Activated CD8-positive, alpha-beta memory T cell treated with anti-CD3 and anti-CD28 coated beads for 24 hours (primary cell): ENCODE data around the gene BANF2.
"Not testable (repeated sequence)": the region's sequence is repeated elsewhere in the genome, so short reads cannot be mapped to it uniquely, and the experiment has no call there.

Experiments used
- DNase-seq: peaks from one replicate; pipeline ENCODE4 v3.0.0-alpha.2; 2020

The BANF2 gene

DNA sequence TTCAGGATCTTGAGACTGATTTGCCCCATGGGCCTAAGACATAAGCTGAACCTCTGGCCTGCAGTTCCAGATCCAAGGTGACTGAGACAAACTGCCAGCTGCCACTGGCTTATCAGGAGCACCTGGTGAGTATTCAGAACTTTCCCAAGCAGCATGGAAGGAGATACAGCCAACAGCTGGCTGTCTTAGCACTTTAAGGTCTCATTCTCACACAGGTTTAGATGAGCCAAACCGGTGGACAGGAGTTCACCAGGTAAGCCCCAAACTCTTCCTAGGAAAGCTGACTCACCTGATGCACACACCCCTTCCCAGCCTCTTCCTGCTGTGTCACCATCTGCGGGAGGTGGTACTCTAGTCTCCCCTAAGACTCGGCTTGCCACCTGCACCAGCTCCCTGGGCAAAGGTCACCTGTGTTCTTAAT is at the start of gene BANF2:
BANF2 (plus strand) TSS at position 36 of the 421 bp plus-strand sequence. CDS start 25,060 bp downstream, outside the sequence.
- DNase-seq: no peak

DNA sequence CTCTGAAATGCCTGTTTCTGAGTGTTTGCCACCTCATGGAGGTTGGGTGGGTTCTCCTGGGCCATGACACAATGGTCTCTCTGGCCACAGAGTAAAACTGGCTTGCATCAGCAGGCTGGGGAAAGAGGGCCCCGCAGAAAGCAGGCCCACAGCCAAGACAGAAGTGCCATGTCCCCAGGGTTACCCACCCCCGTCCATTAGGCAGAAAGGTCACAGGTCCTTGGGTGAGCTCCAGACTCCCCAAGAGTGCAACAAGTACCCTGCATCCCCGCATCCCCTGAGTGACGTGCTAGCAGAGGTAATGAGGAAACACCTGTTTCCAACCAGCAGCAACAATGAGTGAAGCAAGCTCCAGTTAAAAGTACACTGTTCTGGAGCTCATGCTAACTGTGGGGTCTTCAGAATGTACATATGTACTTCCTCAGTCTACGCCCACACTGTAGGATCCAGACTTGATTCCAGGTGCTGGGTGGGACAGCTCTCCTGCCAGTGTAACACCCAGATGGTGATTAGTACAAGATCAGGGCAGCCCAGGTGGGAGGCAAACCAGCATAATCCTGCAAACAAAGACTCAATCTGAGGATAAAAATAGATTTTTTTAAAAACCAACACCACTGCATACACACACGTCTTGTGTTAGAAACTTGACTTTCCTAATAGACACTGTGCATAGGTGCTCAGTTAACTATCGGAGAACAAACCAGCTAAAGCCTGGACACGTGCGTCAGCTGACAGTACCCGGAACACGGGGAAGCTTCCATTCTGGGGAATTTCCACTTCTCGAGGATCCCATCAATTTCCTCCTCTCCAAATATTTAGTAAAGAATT is 49.3 kb upstream of the BANF2 start:
- no peak for DNase-seq

DNA sequence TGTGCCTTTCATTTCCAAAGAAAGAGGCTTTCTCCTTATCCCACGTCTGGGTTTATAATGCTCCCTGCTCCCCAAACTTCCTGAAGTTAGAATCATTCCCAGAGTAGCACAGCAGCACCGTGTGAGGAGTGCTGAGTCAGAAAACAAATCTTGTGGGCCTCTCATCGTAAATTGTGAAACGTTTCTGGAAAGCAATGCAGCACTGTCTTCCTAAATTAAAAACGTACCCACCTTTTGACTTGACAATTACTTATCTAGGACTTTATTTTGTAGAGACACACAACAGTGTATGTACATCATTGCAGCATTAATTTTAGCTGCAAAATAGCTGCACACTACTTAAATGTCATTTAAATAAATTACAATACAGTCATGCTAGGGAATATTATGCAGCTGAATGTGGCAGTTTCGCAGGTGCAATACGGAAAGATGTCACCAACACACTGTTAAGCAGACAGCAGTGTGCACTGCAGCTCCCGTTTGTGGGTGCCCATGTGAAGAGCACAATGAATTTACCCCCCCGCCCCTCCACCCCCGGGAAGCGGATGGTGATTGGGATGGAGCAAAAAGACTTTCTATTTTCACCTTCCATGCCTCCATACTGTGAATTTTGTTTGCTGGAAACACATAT is 48.5 kb upstream of the BANF2 start:
- no peak for DNase-seq

DNA sequence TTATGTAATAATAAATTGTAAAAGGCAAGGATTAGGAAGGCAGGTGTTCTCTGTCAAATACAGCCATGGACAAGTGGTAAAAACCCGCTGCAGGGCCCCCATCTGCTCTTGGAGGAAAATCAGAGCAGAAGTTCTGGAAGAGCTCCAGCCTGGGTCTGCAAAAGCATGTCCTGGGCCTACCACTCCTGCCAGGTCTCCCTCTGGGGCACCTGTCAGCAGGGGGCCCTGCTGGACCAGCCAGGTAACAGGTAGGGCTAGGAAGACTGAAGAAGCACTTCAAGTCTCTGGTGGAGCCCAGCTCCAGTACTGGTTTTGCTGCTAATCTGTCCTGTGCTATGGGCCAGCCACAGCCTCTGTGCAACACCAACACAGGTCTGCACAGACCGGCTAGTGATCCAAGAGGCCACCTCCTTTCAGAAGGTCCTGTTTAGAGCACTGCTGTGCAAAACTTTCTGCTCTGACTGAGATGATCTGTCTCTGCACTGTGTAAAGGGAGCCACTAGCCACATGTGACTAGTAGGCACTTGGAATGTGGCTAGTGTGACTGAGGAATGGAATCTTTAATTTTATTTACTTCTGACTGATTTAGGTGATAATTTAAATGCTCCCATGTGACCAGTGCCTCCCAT is 47.9 kb upstream of the BANF2 start:
- DNase-seq: no peak

DNA sequence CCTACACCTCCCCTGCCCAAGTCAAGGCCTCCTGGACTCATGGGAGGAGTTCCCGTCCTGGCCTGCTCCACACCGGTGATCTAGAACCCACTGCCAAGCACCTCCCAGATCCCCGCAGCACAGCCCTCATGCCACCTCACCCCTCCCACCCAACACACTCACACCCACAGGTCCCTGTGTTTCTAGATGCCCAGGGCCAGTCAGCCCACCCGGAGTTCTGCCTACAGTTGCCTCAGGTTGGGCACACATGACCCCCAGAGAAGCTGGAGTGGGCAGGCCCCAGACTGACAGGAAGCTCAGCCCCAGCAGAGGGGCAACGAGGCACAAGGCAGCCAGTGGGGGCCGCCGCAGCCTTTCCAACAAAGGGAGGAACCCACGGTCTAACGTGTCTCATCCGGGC is 47.4 kb upstream of the BANF2 start:
- no peak for DNase-seq

DNA sequence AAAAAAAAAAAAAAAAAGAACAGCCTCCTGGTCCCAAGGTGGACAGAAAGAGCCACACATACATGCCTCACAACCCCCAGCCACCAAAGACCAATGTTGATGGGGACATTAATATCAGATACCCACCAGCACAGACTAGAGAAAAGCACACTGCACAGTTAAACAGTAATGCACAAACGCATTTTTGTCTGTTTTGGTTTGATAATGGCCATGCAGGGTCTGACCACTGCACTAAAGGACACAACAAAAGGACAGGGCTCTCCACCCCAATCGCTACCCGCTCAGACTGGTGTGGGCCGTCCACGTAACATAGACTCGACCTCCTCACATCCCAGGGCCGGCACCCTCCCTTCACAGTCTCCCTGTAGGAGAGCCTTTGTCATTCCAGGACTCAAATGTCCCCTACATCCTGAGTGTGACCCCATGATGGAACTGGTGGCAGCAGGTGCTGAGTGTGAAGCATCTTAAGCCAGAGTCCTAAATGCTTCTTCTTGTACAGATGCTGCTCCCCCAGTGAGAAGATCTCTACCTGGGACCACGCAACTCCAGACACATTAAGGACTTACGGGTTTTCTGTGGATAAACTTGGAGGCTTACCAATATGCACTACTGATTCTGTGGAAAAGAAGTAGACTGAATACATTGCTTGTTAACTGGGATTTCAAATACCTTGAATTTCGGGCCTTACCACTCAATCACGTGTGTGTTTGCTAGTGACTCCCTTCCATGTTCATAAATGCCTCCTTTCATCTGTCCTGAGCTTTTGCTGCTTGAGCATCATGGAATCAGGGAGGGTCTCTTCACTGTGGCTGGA is 45.7 kb upstream of the BANF2 start:
- no peak for DNase-seq

DNA sequence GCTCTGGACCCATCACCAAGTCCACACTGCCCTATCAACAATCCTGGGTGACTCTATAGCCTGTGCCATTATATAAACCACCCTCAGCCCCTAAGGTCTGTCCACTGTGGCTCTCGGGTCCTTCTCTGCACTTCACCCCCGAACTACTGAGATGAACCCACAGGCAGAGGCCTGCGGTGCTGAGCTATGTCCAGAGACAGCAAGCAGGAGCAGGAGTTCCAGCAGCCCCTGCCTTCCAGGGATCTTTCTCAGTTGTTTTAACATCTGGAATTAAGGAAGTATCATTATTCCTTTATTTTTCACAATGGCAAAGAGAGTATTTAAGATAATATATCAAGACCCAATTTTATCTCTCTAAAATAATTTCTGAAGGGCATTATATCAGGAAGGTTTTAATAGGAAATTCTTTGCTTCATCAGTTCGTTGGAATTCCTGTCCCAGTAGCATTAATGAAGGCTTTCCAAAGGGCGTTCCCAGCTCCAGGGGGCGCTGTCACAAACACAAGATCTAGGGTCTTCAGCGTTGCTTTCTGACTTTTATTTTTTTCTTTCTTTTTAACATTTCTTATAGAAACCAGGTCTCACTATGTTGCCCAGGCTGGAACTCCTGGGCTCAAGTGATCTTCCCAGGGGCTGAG is 45.0 kb upstream of the BANF2 start:
- no peak for DNase-seq

DNA sequence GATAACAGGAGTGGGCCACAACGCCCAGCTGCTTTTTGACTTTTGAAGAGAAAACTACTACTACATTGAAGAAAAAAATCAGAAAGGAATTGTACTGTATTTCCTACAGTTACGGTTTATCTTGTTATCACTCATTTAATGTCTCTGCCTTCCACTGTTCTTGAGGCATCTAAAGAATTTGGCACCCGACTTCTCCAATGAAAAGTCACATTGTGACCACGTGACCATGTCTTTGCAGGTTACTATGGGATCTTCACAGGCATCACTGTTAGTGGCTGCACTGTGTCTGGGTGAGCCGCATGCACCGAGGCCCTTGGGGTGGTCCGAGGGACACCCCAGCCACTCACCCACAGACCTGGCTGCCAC is 44.5 kb upstream of the BANF2 start:
- no peak for DNase-seq

DNA sequence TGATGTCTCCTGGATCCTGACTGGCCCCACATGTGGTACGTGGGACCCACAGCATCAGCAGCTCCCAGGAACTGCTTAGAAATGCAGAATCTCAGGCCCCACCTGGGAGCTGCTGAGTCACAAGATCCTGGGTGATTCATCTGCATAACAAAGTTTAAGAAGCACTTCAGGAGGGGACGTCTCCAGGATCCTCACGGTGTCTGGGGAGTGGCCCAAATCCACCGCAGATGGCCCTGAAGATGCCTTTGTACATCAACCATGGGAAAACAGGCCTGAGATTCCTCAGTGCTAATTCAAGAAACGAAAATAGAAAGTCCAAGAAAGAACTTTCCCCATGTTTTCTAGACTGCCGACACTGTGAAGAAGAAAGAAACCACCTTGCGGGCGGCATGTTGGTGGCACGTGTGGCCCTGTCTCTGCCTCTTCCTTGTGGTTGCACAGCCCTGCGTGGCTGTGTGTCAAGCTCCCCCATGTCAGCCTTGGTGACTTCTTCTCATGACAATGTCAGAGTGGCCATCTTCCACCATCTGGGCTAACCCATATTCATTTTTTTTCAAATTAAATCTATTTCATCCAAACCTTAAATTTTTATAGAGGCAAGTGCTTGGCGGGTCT is 43.8 kb upstream of the BANF2 start:
- no peak for DNase-seq

DNA sequence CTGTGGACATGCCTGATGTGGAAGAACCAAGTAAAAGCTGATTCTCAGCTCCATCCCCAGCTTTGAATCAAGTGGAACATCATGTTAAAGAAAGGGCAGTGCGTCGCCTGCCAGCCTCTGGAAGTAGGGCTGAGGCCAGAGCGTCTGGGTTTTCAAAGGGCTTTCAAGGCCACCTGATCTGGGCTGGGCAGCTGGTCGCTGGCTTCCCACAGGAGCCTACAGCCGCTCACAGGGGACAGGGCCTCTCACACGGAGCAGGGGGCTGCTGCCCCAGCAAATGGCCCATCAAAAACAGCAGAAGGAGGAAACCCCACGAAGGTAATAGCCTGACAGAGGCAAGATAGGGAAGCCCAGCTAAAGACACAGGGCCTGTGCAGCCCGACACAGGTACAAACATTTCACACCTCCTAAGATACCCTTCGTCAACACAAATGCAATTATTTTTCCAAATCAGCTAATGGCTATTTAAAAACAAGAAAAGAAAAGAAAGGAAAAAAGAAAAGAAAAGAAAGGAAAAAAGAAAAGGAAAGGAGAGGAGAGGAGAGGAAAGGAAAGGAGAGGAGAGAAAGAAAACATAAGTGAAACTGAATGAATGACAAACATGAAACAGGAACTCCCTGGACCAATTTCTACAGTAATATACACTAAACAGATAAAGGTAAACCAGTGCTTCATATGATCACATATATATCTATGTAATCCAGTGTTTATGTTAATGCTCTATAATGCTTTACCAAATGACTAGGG is 42.5 kb upstream of the BANF2 start:
- DNase-seq: no peak

DNA sequence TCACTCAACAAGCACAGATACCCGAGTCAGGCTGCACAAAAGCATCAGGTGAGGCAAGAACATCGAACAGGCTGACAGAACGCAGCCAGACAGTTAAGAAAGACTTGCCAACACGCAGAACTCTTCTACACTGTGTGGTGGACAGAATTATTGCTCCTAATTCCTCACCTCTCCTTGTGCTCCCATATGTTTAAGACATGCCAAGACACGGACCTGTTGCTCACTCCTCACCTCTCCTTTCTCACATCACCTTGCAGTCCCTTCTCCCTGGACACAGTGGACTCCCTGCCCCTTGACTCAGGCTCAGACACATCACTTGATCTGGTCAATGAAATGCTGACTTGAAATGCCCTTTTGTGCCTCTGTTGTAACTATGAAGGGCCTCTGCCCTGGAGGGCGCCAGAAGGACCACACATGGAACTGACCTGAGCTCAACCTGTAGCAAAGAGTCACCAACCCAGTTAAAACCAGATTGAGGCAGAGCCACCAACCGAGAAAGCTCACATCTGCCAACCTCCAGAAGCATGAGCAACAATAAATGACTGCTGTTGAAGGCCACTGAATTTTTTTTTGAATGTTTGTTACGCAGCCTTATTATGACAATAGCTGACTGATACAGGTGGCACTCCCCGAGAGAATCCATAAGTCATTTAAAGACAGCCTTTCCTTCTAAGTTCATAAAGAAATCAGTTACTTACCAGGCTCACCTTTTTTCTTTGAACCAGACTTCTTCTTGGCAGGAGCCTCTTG is 41.7 kb upstream of the BANF2 start:
- DNase-seq: no peak

DNA sequence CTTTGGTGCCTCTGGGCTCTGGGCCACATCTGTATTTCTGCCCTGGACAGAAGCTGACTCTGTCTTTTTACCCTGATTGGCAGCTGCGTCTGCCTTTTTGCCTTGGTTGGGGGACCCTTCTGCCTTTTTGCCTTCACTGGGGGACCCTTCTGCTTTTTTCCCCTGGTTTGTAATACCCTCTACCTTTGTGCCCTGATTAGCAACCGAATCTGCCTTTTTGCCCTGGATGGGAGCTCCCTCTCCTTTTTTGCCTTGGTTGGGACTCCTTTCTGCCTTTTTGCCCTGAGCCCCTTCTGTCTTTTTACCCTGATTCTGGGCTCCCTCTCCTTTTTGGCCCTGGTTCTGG is 41.1 kb upstream of the BANF2 start:
- no peak for DNase-seq

DNA sequence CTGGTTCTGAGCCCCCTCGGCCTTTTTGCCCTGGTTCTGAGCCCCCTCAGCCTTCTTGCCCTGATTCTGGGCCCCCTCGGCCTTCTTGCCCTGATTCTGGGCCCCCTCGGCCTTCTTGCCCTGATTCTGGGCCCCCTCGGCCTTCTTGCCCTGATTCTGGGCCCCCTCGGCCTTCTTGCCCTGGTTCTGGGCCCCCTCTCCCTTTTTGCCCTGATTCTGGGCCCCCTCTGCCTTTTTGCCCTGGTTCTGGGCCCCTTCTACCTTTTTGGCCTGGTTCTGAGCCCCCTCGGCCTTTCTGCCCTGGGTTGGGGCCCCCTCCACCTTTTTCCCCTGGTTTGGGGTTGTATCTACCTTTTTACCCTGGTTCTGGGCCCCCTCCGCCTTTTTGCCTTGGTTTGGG is 40.4 kb upstream of the BANF2 start:
- not testable (repeated sequence) for DNase-seq

DNA sequence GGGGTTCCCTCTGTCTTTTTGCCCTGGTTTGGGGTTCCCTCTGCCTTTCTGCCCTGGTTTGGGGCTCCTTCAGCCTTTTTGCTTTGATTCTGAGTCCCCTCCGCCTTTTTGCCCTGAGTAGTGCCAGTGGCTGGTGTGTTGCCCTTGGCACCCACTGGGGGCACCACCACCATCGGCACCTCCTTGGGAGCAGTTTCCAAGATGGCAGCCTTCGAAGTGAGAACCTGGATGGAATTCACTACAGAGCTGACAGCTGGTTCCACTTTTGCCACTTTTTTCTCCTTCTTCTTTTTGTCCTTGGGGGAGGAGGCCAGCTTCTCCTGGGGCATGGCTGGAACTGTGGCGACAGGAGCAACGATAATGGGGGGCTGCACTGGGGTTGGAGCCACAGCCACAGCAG is 40.0 kb upstream of the BANF2 start:
- DNase-seq: no peak

DNA sequence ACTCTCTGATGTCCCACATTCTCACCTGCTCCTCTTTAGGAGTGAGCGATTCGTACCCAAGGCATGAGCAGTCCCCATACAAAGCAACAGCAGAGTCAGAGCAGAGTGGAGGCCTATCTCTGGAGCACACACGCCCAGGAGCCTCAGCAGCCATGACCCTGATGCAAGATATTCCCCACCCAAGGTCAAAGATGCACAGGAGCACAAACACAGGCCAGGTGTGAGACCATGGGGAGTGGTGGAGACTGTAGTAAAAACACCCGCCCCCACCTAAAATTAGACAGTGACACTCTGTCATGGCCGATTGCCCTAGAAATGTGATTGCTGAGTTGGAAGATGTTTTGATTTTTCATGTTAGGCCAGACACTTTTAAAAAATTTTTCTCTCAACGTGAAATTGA is 39.1 kb upstream of the BANF2 start:
- no peak for DNase-seq

DNA sequence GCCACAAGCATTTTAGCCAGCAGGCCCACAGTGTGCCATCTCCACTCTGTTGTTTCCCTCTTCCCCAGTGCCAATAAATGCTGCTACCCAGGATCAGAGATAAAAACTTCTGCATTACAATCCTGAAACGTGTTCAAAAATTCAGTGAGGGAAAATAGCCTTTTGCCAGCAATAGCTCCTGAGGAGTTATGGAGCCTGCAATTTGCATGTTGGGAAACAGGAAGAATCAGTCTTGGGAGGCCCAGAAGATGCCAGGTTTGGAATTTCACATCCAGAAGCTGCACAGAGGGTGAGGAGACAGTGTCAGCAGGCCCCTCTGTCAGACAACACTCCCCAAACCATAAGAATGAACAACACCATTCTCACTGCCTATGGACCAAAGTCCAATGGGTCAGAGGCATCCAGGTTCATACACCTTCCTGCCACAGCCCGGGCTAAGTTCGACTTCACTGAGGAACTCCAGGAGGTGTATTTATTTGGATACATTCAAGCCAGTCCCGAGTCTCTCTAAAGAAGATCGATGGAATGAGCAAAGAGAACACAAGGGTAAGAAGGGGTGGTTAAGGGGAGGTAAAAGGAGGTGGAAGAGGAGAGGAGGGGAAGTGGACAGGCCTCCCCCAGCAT is 38.5 kb upstream of the BANF2 start:
- no peak for DNase-seq

DNA sequence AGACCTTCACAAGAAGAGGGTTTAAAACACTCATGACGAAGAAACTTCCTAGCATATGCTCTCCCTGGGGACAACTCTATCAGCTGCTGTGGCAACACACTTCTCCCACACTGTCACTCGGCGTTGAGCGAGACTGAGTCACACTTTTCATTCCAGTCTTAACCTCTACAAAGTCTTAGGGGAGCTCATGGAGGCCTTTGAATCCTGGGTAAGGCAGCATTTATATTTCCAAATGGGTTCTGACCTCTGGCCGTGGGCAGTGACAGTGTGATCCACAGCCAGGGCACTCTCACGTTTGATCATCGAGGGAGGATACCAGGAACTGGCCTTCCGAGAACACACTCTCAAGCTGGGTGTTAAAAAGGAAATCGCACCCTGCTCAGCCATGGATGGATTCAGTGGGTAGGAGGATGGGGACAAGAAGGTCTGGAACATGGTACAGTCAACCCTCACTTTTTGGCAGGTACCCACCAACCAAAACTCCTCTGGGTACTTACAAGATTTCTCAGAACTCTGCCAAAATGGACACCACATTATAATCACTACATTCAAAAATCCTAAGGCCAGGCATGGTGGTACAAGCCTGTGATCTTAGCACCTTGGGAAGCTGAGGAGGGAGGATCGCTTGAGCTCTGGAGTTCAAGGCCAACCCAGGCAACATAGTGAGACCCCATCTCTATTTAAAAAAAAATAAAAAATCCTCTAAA is 37.3 kb upstream of the BANF2 start:
- no peak for DNase-seq

DNA sequence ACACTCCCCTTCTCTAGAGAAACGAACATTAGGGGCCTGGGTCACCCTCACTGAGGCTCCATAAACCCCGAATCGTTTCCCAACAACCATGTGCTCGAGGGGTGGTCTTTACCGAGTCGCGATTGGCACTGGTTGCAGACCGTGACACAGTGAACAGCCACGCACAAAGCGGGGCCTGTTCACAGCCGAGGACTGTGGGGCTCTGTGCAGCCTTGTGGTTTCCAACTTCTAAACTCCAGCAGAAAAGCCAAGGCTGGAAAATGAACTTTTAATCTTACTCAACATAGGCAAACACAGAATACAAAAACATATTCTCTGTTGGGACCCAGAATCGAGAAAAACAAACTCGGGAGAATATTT is 36.7 kb upstream of the BANF2 start:
- no peak for DNase-seq

DNA sequence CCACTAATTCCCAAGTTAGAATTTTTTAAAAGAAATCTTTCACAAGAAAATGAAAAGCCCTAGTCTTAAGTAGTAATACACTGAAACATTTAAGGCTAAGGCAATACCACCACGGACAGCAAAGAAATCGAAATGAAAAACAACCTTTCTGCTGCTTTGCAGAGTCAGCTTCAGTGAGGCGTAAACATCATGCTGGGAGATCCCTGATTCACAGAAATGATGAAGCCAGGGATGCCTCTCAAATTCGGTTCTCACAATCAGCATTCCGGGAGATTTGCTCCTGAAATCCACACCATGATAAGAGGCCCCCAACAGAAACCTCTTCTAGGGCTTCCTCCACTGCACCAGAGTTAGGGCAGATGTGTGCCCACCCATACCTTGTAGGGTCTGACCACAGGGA is 36.3 kb upstream of the BANF2 start:
- DNase-seq: no peak
